ENCODE data around the gene AP4S1. TPM values are rescaled to one million over a fixed set of nuclear protein-coding genes. Genes with fewer than 3 reads are reported as not detected.

Gene AP4S1, protein sequence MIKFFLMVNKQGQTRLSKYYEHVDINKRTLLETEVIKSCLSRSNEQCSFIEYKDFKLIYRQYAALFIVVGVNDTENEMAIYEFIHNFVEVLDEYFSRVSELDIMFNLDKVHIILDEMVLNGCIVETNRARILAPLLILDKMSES
- 7.2 TPM in 2 replicates for total RNA-seq

DNA sequence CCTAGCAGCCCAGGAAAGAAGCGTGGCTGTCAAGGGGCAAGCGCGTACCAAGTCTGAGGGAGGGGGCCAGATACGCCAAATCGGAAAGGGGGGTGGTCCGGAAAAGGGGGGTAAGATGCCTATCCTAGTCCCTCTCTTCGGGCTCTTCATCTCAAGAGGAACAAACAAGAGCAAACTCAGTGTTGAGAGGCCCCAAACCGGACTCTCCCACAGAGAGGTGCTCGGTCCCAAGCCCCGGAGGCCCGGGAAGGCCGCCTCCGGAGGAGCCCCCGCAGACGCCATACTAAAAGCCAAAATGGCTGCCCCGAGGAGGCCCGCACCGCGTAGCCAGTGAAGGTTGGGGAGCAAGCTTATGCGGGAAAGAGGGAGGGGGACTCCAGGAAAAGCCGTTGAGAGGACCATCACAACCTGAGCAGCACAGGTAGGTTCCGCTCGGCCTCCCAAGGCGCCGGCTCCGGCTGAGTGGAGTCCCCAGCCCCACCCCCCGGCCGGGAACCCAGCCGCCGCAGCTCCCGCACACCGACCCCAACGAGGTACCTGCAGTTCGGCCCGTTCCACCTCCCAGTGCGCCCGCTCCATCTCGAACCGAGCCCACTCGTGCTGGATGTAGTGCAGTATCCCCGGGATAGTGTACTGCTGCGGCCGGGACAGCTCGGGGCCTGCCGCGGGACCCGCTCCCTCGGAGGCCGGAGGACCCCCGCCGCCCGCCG, at the start of gene AP4S1:
TSS of gene AP4S1 (plus strand) at position 283 of the 710 bp plus-strand sequence. CDS start 40,548 bp downstream, outside the sequence.

DNA sequence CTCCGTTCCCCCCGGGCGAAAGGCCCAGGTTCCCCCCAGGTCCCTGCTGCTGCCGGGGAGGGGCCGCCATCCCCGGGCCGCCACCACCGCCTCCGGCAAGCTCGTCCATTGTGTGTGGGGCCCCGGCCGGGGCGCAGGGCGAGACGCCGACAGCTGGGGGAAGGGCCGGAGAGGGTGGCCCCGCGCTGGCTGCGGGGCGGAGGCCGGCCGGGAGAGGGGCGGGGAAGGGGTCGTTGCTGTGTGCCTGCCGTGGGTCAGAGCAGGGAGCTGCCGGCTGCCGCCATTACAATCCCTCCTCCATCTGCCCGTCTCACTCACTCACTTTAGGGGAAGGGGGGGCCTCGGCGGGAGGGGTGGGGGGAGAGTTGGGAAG, 614 bp downstream of the AP4S1 start, which contains the start of gene STRN3:
TSS of gene STRN3 (minus strand) at position 303 of the 373 bp plus-strand sequence. CDS start at position 109, 194 bp downstream.

Other genes with a start within 250 kb of the AP4S1 start
- gene COCH, start 151.1 kb upstream of the AP4S1 start, total RNA-seq: 0.13 and 0.79 TPM in 2 replicates
- gene STRN3, start 730 bp downstream of the AP4S1 start, total RNA-seq: 12.6 and 16.7 TPM in 2 replicates
- gene HECTD1, start 182.1 kb downstream of the AP4S1 start, total RNA-seq: 128 and 136 TPM in 2 replicates